Left ventricle myocardium inferior (tissue), 1 donor: ENCODE results near the gene GSK3A. TPM values are rescaled to one million over a fixed set of nuclear protein-coding genes. Genes with fewer than 3 reads are reported as not detected.

Experiments used
- DNase-seq: peaks from one replicate; pipeline ENCODE4 v3.0.0-alpha.2; 2020
- H3K27ac ChIP-seq: fragments of 200-600 bp; replicated peaks from 2 replicates; pipeline ENCODE4 v1.8.0; 2021
- H3K27me3 ChIP-seq: fragments of 200-600 bp; 2 replicates; pipeline ENCODE4 v1.8.0; 2021; ENCODE audit warnings: low read depth
- H3K36me3 ChIP-seq: fragments of 200-600 bp; 2 replicates; pipeline ENCODE4 v1.8.0; 2021
- H3K4me1 ChIP-seq: fragments of 200-600 bp; 2 replicates; pipeline ENCODE4 v1.8.0; 2021
- H3K4me3 ChIP-seq: fragments of 200-600 bp; 2 replicates; pipeline ENCODE4 v1.8.0; 2021; ENCODE audit warnings: mild to moderate bottlenecking, moderate library complexity
- H3K9me3 ChIP-seq: fragments of 200-600 bp; replicated peaks from 2 replicates; pipeline ENCODE4 v1.8.0; 2021
- intact Hi-C: fragments of 100-400 bp; cut with micrococcal nuclease; formaldehyde crosslinking; loops from one replicate; pipeline ENCODE4 v1.11.0; 2022
- total RNA-seq: library from RNA; stranded (reverse); fragmentation: NEBNext Ultra II Directional; extraction: Animal tissue kit (Norgen Biotek cat#: 25700); gene quantifications from one replicate; pipeline ENCODE4 v1.2.1, GENCODE V29; 2021
- TF ChIP-seq, protein P1 (sequence below): fragments of 200-600 bp; IDR thresholded peaks from 2 replicates; pipeline ENCODE4 v1.8.0; 2021; ENCODE audit warnings: antibody characterized with exemption, mild to moderate bottlenecking, borderline replicate concordance
- donor health status: DM: no; HTN: yes; CAD: no; lungs with severe emphysema.

GSK3A gene
- total RNA-seq, 1 donor from 2014 or later: 37.6 TPM

DNA sequence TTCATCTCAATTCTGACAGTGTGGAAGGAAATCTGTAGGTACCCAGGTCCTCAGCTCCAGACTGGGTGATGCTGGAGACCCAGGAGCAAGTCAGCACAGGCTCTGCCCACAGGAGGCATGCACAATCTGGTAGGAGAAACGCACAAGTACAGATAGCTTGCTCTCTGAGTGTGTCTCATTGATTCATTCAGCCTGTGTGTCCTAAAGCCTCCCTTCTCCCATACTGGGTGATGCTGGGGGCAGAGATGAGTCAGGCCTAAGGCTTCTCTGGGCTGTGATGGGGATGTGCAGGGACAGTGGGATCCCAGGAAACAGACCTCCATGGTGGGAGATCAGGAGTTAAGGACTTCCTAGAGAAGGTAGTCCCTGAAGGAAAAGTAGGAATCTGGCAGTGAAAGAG, 15.5 kb downstream of the GSK3A start:
- Histone ChIP-seq H3K36me3 (peaks cover 71% of the 10 kb centered on the region), H3K9me3 (no peaks in the 10 kb centered on the region), H3K4me3 (no peak overlapping the region), H3K27me3 (no peaks in the 10 kb centered on the region), H3K27ac (no peak overlapping the region), H3K4me1 (peaks cover 18% of the 10 kb centered on the region)
- TF ChIP-seq, protein P1, sequence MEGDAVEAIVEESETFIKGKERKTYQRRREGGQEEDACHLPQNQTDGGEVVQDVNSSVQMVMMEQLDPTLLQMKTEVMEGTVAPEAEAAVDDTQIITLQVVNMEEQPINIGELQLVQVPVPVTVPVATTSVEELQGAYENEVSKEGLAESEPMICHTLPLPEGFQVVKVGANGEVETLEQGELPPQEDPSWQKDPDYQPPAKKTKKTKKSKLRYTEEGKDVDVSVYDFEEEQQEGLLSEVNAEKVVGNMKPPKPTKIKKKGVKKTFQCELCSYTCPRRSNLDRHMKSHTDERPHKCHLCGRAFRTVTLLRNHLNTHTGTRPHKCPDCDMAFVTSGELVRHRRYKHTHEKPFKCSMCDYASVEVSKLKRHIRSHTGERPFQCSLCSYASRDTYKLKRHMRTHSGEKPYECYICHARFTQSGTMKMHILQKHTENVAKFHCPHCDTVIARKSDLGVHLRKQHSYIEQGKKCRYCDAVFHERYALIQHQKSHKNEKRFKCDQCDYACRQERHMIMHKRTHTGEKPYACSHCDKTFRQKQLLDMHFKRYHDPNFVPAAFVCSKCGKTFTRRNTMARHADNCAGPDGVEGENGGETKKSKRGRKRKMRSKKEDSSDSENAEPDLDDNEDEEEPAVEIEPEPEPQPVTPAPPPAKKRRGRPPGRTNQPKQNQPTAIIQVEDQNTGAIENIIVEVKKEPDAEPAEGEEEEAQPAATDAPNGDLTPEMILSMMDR: no peak
- intact Hi-C loops: no loop called here
- DNase-seq: no peak

DNA sequence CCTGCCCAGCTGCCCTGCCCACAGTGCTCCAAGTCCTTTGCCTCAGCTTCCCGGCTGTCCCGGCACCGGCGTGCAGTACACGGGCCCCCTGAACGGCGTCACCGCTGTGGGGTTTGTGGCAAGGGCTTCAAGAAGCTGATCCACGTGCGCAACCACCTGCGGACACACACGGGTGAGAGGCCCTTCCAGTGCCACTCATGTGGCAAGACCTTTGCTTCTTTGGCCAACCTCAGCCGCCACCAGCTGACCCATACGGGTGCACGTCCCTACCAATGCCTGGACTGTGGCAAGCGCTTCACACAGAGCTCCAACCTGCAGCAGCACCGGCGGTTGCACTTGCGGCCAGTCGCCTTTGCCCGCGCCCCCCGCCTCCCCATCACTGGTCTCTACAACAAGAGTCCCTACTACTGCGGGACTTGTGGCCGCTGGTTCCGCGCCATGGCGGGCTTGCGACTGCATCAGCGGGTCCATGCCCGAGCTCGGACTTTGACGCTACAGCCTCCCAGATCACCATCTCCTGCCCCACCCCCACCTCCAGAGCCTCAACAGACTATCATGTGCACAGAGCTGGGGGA, 16.6 kb downstream of the GSK3A start:
- Histone ChIP-seq H3K4me3 (no peak overlapping the region), H3K36me3 (peaks cover 60% of the 10 kb centered on the region), H3K27ac (no peak overlapping the region), H3K4me1 (peaks cover 22% of the 10 kb centered on the region), H3K9me3 (no peaks in the 10 kb centered on the region), H3K27me3 (no peaks in the 10 kb centered on the region)
- TF ChIP-seq, protein P1: no peak
- intact Hi-C loops: no loop called here
- DNase-seq: no peak

DNA sequence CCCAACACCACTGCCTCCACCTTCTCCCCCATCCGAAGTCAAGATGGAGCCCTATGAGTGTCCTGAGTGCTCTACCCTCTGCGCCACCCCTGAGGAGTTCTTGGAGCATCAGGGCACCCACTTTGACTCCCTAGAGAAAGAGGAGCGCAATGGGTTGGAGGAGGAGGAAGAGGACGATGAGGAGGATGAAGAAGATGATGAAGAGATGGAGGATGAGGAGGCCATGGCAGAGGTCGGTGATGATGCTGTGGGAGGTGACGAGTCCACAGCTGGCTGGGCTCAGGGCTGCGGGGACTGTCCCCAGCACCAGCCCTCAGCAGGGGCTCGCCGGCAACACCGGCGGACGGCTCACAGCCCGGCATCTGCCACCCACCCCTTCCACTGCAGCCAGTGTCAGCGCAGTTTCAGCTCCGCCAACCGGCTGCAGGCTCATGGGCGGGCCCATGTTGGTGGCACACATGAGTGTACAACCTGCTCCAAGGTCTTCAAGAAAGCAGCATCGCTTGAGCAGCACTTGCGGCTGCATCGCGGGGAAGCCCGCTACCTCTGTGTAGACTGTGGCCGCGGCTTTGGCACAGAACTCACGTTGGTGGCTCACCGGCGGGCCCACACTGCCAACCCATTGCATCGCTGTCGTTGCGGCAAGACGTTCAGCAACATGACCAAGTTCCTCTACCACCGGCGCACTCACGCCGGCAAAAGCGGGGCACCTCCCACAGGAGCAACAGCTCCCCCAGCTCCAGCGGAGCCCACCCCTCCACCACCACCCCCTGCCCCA, 17.3 kb downstream of the GSK3A start:
- no peaks in the 10 kb centered on the region for H3K9me3 ChIP-seq
- H3K36me3 ChIP-seq: peaks cover 56% of the 10 kb centered on the region
- intact Hi-C loops: no loop called here
- H3K27me3 ChIP-seq: no peaks in the 10 kb centered on the region
- DNase-seq: no peak
- H3K4me3 ChIP-seq: no peak overlapping the region
- H3K4me1 ChIP-seq: peaks cover 22% of the 10 kb centered on the region
- no peak overlapping the region for H3K27ac ChIP-seq
- TF ChIP-seq, protein P1: no peak

DNA sequence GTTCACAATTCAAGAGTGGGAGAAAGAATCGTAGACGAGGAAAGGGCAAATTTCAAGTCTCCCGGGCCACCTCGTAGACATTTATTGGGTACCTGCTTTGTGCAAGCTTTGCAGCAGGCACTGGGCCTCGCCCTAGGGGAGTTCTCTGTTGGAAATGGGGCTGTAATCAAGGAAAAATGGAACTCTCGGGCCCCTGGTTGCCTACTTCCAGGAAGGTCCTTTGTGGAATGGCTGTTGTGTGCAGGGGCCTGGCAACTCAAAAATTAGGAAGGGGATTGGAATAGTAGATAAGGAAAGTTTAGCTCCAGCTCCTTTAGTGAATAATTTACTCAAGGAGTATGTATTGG, 21.7 kb downstream of the GSK3A start:
- H3K27me3 ChIP-seq: no peaks in the 10 kb centered on the region
- no peaks in the 10 kb centered on the region for H3K9me3 ChIP-seq
- DNase-seq: no peak
- peak overlapping the region; percentile 89 for H3K27ac ChIP-seq
- intact Hi-C loops: no loop called here
- peak overlapping the region; percentile 91 for H3K4me3 ChIP-seq
- H3K4me1 ChIP-seq: peaks cover 53% of the 10 kb centered on the region
- TF ChIP-seq, protein P1: no peak
- peaks cover 18% of the 10 kb centered on the region for H3K36me3 ChIP-seq

DNA sequence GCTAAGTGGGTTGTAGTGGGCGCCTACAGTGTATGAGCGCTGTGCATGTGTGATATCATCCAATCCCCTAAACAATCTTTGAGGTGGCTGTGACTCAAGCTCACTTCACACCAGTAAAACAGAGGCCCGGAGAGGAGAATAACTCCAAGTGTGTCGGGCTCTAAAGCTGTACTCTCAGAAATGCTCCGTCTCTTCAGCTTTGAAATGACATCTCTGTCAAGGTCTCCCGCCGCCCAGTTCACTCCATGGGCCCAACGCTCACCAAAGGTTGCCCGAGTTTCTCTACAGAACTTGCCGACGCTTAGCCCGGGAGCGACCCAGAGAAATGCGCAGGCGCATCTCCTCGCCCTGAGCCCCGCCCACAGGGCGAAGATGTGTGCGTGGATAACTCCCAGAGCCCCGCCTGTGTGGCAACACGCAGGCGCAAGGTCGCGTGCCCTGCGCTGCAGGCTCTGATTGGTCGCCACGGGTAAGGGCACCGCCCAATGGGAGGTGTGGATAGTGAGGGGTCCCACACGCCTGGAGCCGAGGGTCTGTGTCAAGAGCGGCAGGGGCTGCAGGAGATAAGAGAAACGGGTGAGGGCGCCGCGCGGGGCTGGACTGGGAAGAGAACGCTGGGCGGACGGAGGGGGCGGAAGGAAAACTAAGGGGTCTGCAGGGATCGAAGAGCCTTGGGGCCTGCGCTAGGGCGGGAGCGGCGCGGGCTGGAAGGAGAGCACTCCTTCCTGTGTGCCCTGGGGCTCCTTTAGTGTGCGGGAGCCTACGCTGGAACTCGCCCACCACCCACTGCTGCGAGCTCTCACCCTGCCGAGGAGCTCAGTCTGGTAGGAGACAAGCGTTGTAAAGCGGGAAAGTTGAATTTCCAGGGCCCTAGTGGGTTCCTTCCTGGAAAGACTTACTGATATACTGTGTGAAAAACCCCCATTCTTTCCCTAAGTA, 22.3 kb downstream of the GSK3A start, which contains the start of gene ZNF526:
TSS of gene ZNF526 (plus strand) at position 501 of the 939 bp plus-strand sequence. CDS start 4,092 bp downstream, outside the sequence.
- Histone ChIP-seq H3K27me3 (no peaks in the 10 kb centered on the region), H3K9me3 (no peaks in the 10 kb centered on the region), H3K4me1 (peaks cover 59% of the 10 kb centered on the region), H3K27ac (peak within 1 kb of the TSS; percentile 89), H3K36me3 (peaks cover 13% of the 10 kb centered on the region), H3K4me3 (peak within 1 kb of the TSS; percentile 91)
- intact Hi-C loops: no loop called here
- peak; percentile 97 for DNase-seq
- TF ChIP-seq, protein P1: no peak
